Activated CD8-positive, alpha-beta memory T cell treated with anti-CD3 and anti-CD28 coated beads, Interleukin-2, amount 50 U/mL, for 24 hours (primary cell): ENCODE results near the gene GMDS.
"Not testable (repeated sequence)": the region's sequence is repeated elsewhere in the genome, so short reads cannot be mapped to it uniquely, and the experiment has no call there.

Experiments
- DNase-seq: peaks from one replicate; pipeline ENCODE4 v3.0.0-alpha.2; 2020; ENCODE audit errors: extremely low read depth

The GMDS gene

DNA sequence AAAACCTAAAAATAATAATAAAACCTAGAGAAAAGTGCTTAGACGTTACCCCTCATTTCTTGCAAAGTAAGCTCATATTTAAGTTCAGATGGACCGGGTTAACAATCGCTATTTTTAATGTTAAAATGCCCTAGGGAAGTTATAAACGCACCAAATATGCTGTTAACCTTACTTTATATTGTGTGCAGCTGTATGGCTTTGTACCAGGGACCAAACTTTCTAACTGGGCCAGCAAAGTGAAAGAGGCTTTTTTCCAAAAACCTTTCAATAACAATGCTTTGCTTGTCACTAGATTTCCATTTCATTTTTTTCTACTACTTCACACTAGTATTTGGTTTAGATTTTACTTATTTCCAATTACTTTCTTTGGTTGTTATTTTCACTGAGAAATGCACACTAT, 387.2 kb downstream of the GMDS start:
- no peak for DNase-seq

DNA sequence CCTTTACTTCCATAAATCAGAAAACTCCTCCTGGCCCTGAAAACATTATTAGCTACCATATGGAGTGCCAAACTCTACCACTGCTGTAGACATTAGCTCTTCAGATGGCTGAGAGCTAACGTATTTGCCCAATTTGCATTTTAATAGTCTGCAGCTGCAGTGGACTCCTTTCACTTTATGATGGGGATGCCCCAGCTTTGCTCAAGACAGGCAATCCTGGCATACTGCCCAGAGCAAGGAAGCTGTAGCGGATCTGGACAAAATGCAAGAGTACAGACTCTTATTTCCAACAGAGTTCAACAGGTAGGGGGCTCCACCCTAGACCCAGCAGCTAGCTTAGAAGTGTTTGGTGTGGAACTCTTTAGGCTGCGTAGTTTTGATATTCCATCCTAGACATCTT, 389.0 kb downstream of the GMDS start:
- no peak for DNase-seq

DNA sequence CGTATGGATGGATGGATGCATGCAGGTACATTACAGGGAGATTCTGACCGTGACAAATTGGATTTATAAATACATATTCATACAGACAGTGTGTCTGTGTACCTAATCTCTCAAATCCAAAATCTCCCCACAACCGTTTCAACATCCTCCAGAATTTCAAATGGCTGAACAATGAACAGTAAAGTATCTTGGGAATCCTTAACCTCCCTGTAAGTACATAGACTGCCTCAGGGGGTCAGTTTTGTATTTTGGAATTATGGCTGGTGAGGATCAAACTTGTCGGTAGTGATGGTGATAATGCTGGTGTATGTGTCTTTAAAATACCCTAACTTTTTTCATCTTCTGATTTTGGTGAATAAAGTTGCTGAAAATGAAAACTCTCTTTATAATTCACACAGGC, 389.5 kb downstream of the GMDS start:
- DNase-seq, result no peak

DNA sequence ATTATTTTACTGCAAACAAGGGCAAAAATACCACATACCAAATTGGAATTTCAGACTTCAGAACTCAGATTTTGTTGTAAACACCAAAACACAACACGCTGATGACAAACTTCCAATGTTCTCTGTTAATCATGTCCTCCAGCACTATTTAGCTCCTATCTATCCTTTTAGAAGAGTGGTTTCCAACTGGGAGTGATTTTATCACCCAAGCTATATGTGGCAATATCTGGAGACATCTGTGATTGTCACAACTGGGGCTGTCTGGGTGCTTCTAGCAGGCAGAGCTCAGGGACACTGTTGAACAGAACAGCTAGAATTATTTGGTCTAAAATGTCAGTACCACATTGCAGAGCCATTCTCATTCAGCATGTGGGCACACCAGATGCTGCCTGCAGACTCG, 391.1 kb downstream of the GMDS start:
- no peak for DNase-seq

DNA sequence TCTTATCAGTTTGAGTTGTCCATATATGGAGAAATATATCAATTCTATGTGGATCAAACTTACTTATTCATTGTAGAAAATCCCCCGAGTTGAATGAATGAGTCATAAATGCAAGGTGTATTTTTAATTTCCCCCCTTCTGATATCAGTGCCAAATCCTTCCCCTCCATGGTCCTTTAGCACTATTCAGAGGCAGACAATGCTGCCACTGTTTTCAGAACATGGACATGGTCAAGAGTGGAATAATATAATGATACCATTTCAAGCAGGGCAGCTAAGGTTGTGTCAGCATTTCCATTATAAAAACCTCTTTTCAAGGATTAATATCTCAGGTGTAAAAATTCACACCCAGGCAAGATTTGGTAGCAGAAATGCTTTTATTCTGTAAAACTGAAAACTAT, 391.6 kb downstream of the GMDS start:
- DNase-seq, result no peak

DNA sequence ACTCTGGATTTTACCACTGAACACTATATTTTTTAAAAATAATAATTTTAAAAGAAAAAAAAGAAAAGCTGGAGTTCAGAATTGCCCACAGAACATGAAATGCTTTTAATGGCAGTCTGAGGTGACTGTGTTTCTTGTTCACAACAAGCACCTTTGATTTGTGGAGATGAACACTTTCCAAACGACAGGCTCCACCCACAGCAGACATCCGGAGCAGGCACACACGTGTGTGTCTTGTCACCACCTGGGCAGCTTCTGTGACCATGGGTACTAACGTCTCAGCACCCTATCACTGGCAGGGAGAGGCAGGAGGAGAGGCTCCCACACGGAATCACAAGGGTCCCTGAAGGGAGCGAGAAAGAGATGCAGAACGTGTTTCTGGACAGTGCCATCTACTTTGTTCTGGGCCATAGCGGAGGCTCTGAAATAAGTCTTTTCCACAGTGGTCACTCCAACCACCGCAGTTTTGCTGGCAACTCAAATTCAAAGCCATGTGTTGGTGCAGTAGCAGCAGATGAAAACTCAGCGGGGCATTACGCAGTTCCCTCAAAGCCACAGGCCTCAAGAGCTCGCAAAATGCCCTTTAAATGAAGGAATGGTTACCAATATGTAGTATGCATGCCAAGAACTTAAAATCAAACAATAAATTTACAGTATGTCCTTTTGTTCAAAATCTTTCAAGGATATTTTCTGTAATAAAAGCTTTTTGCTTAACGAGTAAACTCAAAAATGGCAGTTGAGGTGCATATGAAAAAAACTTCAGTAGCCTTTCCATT, 393.5 kb downstream of the GMDS start:
- no peak for DNase-seq

DNA sequence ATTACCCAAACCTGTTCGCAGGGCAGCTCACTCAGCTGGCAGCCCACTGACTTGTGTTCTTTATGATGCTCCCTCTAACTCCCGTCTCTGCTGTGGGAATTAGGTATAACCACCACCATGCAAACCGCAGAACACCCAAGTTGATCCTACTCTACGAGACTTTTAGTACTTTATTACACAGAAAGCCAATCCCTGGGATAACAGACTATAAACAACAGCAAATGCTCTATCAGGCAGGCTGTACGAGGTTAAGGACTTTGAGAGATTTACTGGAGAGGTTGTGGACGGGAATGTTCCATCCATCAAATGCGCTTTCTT, 394.6 kb downstream of the GMDS start:
- no peak for DNase-seq

DNA sequence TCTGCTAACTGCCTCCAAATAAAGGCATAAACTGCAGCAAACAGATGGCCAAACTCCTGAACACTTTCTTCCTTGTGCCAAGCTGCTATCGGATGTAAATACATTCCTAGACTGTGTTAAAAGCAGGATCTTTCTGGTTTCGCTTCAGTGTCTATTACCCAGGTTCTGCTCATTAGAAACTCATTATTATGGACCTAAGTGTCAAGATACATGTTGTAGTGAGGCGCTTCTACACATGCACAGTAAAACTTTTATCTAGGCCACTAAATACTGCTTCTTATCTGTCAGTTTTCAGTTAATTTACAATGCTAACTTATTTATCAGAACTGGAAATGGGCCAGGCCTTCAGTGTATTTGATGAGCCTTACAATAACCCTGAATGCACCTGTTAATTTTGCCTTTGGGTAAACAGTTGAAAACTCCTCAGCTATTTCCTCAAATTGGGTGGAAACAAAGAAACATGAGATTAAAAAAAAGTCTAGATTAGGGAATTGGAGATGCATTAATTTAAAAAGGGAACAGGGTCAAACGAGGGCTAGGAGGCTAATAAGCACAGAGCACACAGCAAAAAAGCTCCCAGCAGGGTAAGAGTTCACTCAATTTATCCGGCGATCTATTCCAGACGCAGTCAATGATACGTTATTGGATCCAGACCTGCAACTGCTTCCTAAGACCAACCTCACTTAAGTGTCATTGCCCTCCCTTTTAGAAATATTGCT, 395.1 kb downstream of the GMDS start:
- DNase-seq, result no peak

DNA sequence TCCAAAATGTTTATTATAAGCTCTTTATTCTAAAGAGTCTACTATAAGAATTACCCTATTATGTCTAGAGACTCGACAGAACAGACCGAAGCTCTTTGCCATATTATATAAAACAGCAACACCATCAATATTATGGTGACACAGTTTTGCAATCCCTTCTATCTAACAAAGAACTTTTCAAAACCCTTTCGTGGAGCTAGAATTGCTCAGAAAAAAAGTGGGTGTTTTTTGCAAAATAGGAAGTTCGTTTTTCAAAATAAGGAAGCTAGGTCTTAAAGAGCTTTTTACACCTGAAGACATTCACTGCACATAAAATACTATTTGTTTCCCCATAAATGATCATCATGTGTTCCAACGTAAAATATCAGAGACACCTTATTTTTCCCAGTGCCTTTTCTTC, 395.7 kb downstream of the GMDS start:
- no peak for DNase-seq

DNA sequence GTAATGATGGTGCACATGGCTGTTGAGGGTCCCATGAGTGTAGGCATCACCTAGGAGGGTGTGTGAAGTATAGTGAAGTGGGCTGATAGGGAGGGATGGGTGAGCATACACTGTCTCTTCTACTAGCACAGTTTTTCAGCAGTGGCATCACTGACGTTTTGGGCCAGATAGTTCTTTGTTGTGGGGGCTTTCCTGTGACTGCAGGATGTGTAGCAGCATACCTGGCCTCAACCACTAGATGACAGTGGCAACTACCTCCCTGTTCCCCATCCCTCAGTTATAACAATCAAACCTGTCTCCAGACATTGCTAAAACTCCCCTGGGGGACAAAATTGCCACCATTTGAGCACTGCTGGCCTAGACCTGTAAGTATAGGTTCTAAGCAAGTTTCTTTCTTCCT, 396.7 kb downstream of the GMDS start:
- no peak for DNase-seq

DNA sequence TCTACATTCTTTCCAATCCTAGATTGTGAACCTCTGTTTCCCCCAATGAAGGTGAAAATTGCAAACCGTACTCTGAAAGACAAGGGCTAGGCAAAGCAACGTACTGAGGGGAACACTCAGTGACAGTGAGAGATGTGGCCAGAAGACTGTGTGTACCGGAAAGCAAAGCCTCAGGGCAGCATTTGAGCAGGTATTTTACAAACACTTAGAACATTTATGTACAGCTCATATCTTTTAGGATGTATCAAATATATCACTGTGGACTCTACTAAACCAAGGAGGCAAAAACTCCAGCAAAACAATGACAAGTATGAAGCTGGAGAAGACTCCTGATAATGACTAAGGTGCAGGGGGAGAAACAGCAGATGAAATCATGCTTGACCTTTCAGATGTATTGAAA, 398.8 kb downstream of the GMDS start:
- DNase-seq, result no peak

DNA sequence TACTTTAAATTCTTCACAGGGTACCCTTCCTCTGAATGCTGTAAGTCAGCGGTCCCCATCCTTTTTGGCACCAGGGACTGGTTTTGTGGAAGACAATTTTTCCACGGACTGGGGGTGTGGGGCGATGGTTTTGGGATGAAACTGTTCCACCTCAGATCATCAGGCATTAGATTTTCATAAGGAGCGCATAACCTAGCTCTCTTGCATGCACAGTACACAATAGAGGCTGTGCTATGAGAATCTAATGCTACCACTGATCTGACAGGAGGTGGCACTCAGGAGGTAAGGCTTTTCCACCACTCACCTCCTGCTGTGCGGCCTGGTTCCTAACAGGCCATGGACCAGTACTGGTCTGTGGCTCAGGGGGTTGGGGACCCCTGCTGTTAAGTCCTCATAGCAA, 399.9 kb downstream of the GMDS start:
- not testable (repeated sequence) for DNase-seq

DNA sequence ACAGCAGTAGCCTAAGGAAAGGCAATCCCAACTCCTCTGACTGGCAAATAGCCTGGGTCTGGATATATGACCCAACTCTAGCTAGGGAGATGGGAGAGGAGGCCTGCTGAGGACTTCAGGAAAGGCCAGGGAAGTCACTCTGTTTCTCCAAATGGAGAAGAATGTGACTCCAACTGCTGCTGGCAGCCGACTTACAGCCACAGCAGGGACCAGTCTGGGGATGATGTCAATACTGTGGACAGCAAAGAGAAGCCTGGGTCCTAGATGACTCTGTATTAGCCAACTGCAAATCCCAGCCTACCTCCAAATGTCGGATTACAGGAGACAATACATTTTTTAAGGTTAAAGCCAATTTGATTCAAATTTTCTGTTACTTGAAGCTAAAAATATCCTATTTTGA, 403.1 kb downstream of the GMDS start:
- no peak for DNase-seq

DNA sequence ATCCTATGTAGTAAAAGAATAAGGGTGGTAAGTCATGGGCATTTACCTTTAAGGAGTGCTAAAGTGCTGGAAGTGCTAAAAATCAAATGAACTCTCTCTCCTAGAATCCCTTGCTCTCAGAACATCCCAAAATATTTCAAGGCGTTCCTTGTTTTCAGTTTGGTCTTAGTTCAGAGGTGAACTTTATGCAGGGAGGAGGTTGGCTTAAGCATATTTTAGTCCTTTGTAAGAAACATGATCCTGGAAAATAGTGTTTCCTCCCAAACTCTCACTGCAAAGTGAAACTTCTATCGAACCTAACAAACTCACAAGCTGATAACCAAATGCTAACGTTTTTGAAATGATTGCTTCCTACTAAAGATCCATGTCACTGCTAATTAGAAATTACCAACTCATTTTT, 404.3 kb downstream of the GMDS start:
- no peak for DNase-seq

DNA sequence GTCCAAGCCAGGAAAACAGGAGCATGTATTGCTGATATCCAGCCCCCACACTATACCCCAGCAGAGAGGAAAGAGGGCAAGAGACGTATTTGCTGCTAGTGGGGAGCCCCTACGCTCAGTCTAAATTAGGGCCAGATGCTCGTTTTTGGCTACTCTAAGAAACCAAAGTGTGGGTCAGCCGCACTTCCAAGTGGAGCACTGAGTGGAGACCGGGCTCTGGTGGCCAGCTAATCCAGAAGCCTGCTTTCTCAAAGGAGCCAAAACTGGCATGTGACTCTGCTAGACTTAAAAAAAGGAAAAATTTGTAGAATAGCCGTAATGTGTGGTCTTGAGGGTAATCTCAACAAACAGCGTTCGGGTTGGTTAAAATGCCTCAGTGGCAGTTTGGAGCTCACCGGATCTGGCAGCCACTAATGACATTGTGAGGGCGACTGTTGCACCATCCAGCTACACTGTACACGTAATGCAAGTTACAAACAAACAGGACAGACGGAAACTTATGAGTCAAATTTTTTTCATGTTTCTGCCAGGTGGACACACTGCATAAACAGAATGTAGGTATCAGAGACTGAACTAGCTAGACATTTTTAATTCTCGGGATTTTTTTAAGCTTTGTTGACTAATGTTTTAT, 404.8 kb downstream of the GMDS start:
- no peak for DNase-seq

DNA sequence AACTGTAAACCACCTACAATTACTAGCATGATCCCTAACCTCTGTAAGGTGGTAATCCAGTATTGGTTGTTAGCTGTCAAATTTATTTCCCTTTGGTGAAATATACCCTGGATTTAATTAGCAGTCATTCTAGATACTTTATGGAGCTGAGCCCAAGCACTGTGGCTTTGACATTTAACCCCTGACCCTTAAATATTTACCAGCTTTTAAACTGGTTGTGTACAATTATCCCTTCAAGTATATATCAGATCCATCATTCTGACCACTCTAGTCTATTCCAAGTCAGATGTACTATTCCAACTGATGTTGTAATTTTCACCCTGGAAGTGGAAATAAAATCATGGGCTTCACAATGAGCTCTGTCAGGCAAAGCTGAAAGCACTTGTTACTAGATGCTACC, 406.0 kb downstream of the GMDS start:
- DNase-seq, result no peak

DNA sequence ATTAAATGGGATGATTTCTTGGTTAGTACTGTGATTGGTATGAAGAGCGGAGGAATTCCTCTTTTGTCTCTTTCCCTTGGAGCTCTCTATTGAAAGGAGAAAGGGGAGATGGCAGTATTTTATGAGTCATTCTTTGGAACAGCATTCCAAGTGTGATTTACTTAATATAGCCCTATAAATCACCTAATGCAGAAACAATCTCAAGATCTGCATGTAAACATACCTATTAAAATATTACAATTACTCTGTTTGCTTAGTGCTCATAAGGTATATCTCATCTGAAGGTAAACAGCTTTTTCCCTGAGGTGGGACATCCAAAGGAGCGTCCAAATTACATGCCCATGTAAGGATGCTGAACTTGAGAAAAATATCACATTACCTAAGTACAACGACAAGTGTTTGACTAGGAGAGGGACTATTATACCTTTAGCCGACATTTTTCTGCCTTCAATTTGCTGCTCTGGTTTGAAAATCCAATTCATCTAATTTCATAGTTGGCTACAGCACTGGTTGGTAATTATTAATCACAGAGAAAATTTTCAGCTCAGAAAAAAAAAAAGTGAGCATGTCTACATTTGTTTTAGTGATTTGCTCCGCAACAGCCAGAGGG, 406.7 kb downstream of the GMDS start:
- DNase-seq, result no peak

DNA sequence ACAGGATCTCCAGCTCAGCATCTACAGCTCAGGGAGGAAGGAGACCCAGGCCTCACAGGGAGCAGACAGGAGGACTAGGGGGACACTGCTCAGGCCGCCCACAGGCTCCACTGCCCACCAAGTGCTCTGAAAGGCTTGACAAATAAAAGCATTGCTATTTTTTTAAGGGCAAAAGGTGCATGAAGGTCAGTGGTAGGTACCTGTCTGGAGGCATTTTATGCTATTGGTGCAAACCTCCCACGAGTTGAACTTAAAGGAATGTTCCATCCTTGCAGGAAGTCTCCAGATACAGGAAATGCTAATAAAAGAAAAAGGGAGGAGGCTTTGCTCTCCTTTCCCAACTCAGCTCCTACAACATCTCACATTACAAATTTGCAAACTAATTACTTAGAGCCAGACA, 407.6 kb downstream of the GMDS start:
- DNase-seq, result no peak

DNA sequence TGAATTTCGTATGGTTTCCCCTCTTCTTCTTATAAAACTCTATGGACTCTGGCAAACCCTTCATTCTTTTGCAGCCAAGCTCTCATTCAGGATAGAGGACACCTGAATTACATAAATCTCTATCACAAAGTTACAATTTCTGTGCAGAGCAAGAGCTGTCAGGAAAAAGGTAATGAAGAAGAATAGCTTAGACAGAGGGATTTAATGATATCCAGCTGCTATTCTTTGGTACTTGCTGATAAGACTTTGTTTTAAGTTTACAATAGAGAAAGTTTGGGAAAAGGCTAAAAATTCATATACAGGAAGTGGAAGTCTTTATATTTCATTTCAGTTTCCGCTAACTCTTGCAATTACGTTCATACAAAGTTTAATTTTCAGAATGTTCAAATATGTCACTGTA, 408.7 kb downstream of the GMDS start:
- no peak for DNase-seq

DNA sequence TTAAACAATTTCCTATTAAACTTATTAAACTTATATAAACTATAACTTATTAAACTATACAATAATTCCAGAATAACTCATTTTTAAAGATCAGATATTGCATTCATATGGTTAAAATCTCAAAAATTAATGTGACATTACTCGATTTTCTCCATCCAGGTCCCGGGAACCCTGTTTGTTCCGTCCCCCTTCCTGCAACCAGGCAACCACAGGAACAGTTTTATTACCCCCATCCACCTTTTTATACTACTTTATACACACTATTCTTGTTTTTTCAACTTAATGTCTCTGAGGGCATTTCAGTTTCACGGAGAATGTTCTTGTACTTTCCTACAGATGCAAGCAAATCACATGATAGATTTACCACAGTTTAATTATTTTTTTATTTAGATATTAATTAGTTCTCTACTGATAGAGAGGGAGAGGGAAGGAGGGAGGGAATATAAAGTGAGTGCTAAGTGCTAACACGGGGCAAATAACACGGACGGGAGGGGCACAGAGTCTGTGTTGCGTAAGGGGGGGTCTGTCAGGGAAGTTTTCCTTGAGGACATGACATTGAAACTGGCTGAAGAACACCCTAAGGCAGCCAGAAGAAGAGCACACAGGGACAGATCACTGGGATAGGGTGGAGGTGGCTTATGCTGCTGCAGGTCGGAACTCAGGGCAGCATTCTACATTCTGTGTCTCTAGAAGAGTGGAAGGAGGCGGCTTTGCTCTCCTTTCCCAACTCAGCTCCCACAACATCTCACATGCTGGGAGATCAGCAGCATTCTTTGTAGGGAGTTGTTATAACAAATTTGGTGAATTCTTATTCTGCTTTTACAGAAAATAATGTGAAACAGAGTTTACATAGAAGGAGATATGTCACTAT, 410.5 kb downstream of the GMDS start:
- no peak for DNase-seq

DNA sequence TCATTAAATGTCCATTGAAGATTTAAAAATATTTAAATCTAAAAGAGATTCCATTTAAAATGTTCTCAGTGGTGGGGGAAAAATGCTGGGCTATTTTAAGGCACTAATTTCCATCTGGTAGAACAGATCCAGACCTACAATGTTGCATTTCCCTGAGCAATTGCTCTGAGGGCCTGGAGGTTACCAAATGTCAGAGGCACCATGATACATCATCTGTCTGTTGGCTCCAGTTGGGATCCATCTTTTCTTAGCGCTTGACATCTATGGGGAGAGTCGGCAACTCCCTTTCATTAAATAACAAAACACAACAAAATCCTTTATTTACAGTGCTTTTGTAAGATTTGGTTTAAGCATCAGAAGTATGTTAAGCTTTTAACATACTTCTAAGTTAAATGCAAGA, 411.2 kb downstream of the GMDS start:
- DNase-seq, result no peak
